Stimulated activated CD4-positive, alpha-beta T cell treated with anti-CD3 and anti-CD28 coated beads, TNF-alpha, amount 100 ng/mL, for 1 hour (primary cell): Measurements from ENCODE around the gene SLCO1B3.
"Not testable (repeated sequence)": the region's sequence is repeated elsewhere in the genome, so short reads cannot be mapped to it uniquely, and the experiment has no call there.

Source experiments
- DNase-seq, 3 donors: peaks; one replicate each; pipeline ENCODE4 v3.0.0-alpha.2; 2020; ENCODE audit warnings: low read depth in 3 of 3, low spot score in 1 of 3

Gene SLCO1B3

GRCh38 chr12:20810487-20810886 is at the start of gene SLCO1B3:
Gene SLCO1B3 (plus strand): TSS chr12:20810705. CDS start chr12:20815739, 5,034 bp downstream.
- DNase-seq = no peak

- no peak for DNase-seq
These were observed 33.1 kb upstream of the SLCO1B3 start for GRCh38 chr12:20777420-20777819.

- DNase-seq = no peak
These were observed 31.5 kb upstream of the SLCO1B3 start for GRCh38 chr12:20778969-20779368.

GRCh38 chr12:20779971-20780370 is 30.5 kb upstream of the SLCO1B3 start:
- not testable (repeated sequence) for DNase-seq

- DNase-seq = not testable (repeated sequence)
These were observed 26.6 kb upstream of the SLCO1B3 start for GRCh38 chr12:20783796-20784357.

GRCh38 chr12:20792971-20793370 is 17.5 kb upstream of the SLCO1B3 start:
- no peak for DNase-seq

GRCh38 chr12:20798554-20798953 is 12.0 kb upstream of the SLCO1B3 start:
- no peak for DNase-seq

GRCh38 chr12:20800160-20800559 is 10.3 kb upstream of the SLCO1B3 start:
- DNase-seq = no peak

GRCh38 chr12:20801035-20801434 is 9.5 kb upstream of the SLCO1B3 start:
- DNase-seq = no peak

- DNase-seq = no peak
These were observed 4.6 kb upstream of the SLCO1B3 start for GRCh38 chr12:20805921-20806320.

- no peak for DNase-seq
These were observed 3.1 kb upstream of the SLCO1B3 start for GRCh38 chr12:20807192-20808080.

GRCh38 chr12:20808521-20808920 is 2.0 kb upstream of the SLCO1B3 start:
- no peak for DNase-seq

GRCh38 chr12:20815574-20815973 is 5.1 kb downstream of the SLCO1B3 start:
- DNase-seq = no peak

GRCh38 chr12:20822415-20822814 is 11.9 kb downstream of the SLCO1B3 start:
- no peak for DNase-seq

GRCh38 chr12:20822925-20823324 is 12.4 kb downstream of the SLCO1B3 start:
- DNase-seq = no peak

GRCh38 chr12:20829919-20830318 is 19.4 kb downstream of the SLCO1B3 start:
- no peak for DNase-seq

GRCh38 chr12:20830456-20830855 is 20.0 kb downstream of the SLCO1B3 start:
- DNase-seq = no peak

GRCh38 chr12:20832911-20833310 is 22.4 kb downstream of the SLCO1B3 start:
- no peak for DNase-seq

- DNase-seq = no peak
These were observed 42.1 kb downstream of the SLCO1B3 start for GRCh38 chr12:20852649-20853048.

- DNase-seq = no peak
These were observed 52.6 kb downstream of the SLCO1B3 start for GRCh38 chr12:20863056-20863455.

GRCh38 chr12:20865873-20866272 is 55.4 kb downstream of the SLCO1B3 start:
- DNase-seq = no peak

GRCh38 chr12:20868277-20868676 is 57.8 kb downstream of the SLCO1B3 start:
- DNase-seq = no peak

GRCh38 chr12:20883288-20883687 is 72.8 kb downstream of the SLCO1B3 start:
- no peak for DNase-seq
